ENCODE data around the gene CYP20A1.
"Not testable (repeated sequence)": the region's sequence is repeated elsewhere in the genome, so short reads cannot be mapped to it uniquely, and the experiment has no call there.

The CYP20A1 gene

GRCh38 chr2:203261326-203262159 lies 22.7 kb downstream of the CYP20A1 start:
- H3K4me3 ChIP-seq (ENCODE audit: low read depth, low read length), result no peak overlapping the region
- no peak for DNase-seq (ENCODE audit: low read depth)

- no peak for DNase-seq (ENCODE audit: low read depth)
- H3K4me3 ChIP-seq (ENCODE audit: low read depth, low read length), result no peak overlapping the region
Observed at GRCh38 chr2:203279288-203279687, 40.5 kb downstream of the CYP20A1 start.

DNA sequence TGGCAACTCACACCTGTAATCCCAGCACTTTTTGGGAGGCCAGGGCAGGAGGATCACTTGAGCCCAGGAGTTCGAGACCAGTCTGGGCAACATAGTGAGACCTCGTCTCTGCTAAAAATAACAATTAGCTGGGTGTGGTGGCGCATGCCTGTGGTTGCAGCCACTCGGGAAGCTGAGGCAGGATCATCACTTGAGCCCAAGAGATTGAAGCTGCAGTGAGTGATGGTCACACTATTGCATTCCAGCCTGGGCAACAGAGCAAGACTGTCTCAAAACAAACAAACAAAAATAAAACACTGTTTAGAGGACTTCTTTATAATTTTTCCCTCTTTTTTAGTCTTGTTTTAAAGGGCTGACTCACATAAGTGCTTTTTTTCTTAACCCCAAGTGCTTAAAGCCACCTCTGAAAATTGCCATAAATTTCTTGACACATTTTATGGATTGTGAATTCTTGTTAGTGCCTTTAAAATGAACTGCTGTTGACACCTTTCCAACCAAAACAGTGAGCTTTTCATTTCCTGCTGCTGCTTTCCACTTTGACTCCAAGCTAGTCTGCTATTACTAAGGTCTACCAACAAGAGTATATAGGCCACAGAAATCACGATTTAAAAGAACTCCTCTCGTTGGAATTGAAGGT lies 41.7 kb downstream of the CYP20A1 start:
- peak; percentile 42 for DNase-seq (ENCODE audit: low read depth)
- no peak overlapping the region for H3K4me3 ChIP-seq (ENCODE audit: low read depth, low read length)

DNA sequence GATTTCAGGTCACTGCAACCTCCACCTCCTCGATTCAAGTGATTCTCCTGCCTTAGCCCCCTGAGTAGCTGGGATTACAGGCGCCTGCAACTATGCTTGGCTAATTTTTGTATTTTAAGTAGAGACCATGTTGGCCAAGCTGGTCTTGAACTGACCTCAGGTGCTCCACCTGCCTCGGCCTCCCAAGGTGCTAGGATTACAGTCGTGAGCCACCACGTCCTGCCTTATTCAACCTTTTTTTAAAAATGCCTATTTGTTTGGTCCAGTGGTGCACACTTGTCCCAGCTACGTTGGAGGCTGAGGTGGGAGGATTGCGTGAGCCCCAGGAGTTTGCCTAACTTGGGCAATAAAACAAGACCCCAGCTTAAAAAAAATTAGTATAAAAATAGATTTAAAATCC lies 43.3 kb downstream of the CYP20A1 start:
- no peak overlapping the region for H3K4me3 ChIP-seq (ENCODE audit: low read depth, low read length)
- no peak for DNase-seq (ENCODE audit: low read depth)

DNA sequence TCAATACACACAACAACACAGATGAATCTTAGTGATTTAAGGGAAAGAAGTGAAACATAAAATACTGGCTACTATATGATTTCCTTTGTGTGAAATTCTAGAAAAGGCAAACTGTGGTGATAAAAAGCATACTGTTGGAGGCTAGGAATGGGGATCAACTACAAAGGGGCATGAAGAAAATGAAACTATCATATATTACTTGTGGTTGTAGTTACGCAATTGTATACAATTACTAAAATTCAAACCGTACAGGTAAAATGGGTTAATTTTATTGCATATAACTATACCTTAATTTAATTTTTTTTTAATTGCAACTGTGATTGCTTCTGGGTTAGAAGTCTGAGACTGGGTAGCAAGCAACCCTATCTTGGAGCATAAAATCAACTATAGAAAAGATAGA lies 47.7 kb downstream of the CYP20A1 start:
- H3K4me3 ChIP-seq (ENCODE audit: low read depth, low read length), result no peak overlapping the region
- no peak for DNase-seq (ENCODE audit: low read depth)

DNA sequence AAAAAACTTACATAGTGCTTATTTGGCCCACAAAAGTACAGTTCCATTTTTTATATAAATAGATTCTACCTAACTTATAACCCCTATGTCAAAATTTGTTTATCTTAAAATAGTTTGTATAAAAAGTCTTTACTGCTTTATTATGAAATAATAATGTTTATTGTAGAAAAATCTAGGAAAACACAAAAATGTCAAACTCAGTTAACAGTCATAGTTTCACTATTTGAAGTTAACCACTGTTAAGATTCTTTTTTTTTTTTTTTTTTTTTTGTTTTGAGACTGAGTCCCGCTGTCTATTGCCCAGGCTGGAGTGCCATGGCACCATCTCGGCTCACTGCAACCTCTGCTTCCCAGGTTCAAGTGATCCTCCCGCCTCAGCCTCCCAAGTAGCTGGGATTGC lies 62.8 kb downstream of the CYP20A1 start:
- no peak for DNase-seq (ENCODE audit: low read depth)
- no peak overlapping the region for H3K4me3 ChIP-seq (ENCODE audit: low read depth, low read length)

GRCh38 chr2:203302586-203302985 lies 63.8 kb downstream of the CYP20A1 start:
- not testable (repeated sequence) for DNase-seq (ENCODE audit: low read depth); H3K4me3 ChIP-seq (ENCODE audit: low read depth, low read length)

DNA sequence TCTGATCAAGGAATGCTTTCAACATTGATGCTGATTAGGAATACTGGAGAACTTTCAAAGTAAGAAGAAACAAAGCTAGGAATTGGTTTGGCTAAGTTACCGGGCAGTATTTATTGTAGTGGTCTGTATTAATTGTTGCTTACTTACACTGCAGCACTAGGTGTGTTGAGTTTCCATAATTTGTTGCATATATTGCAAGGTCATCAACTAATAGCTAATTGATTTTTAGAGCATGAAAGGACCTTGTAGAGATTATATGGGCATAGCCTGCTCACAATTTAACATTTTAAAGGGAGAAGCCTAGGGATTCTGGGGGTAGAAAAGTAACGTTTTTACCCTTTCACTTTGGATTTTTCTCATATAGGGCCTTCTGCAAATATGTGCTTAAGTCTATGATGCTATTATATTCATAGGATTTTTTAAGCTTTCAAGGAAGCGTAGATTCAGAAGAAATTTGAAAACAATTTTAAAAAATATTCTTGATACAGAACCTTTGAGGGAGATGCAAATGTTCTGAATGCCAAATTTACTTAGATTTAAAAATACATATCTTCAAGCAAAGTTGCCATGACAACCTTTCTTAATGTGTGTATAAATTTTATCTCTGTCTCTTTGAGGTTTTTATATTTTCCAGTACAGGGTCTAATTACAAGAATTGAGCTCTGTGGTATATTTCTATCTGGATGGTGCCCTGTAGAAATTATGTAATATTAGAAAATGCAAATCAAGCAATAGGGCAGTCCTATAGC lies 72.0 kb downstream of the CYP20A1 start:
- DNase-seq (ENCODE audit: low read depth), result no peak
- H3K4me3 ChIP-seq (ENCODE audit: low read depth, low read length), result no peak overlapping the region

GRCh38 chr2:203326356-203326755 lies 87.5 kb downstream of the CYP20A1 start:
- no peak overlapping the region for H3K4me3 ChIP-seq (ENCODE audit: low read depth, low read length)
- DNase-seq (ENCODE audit: low read depth), result no peak

GRCh38 chr2:203327582-203327900 lies 88.7 kb downstream of the CYP20A1 start:
- no peak for DNase-seq (ENCODE audit: low read depth)
- peak overlapping the region; percentile 92 for H3K4me3 ChIP-seq (ENCODE audit: low read depth, low read length)

- H3K4me3 ChIP-seq (ENCODE audit: low read depth, low read length), result peak within 1 kb of the TSS; percentile 92
- peak; percentile 28 for DNase-seq (ENCODE audit: low read depth)
Observed at GRCh38 chr2:203327901-203328759, 89.3 kb downstream of the CYP20A1 start, which contains the start of gene ABI2. ABI2 (plus strand) TSS chr2:203328394; CDS start chr2:203328515, 121 bp downstream.

DNA sequence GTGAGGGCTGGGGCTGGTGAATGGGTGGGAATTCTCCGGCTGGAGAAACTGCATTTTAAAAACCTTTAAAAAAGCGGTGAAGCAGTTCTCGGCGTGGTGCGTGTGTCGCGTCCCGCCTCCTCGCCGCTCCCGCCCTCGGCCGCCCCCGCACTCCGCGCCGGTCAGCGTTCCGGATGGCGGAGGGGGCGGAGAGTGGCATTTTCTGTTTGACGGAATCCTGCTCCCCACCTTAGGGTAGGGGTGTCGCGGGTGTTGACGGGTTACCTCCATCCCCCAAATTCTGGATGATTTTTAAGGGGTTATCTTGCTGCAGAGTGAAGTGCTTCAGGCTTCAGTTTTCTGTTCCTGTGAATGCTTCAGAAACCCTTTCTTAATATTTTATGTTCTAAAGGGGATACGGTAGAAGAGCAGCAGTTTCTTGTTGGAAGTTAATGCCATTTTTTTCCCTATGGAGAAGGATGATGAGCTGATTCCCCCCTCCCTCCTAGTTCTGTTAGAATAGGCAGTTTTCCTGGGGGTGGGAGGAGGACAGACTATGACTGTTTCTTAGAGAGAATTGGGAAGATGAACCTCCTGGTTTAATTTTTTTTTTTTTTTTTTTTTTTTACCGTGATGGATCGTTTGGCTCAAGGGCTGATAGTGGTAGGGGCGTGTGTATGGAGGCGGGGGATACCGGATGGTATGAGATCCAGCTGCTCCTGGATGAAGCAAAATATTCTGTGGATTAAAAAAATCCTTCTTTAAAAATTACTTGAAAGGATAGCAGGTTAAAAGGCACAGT lies 90.1 kb downstream of the CYP20A1 start:
- H3K4me3 ChIP-seq (ENCODE audit: low read depth, low read length), result peak overlapping the region; percentile 92
- DNase-seq (ENCODE audit: low read depth), result no peak

DNA sequence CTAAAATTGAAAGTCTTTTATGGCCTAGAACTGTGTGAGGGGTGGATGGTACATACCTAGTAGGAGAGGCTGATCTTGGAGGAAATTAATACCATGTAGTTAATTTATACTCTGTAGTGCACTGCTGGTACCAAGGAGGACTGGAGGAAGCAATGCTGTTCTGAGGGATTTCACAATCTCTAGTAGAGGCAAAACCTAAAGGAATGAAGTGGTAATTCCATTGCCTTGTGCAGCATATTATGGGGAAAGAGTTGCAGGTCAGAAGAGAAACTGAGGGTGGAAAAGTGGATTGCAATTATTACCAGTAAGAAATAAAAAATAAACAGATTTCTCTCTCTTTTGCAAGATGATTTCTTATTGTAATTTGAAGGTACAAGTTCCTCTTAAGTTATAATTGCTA lies 91.6 kb downstream of the CYP20A1 start:
- no peak overlapping the region for H3K4me3 ChIP-seq (ENCODE audit: low read depth, low read length)
- DNase-seq (ENCODE audit: low read depth), result peak; percentile 18

DNA sequence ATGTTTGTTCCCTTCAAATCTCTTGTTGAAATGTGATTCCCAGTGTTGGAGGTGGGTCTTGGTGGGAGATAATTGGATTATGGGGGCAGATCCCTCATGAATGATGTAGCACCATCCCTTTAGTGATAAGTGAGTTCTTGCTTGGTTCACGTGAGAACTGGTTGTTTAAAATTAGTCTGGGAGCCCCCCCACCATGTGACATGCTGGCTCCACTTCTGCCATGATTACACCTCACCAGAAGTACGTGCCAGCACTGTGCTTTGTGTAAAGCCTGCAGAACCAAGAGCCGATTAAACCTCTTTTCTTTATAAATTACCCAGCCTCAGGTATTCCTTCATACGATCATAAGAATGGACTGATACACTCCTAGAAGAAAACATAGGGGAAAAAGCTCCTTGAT lies 99.5 kb downstream of the CYP20A1 start:
- no peak for DNase-seq (ENCODE audit: low read depth)
- no peak overlapping the region for H3K4me3 ChIP-seq (ENCODE audit: low read depth, low read length)

DNA sequence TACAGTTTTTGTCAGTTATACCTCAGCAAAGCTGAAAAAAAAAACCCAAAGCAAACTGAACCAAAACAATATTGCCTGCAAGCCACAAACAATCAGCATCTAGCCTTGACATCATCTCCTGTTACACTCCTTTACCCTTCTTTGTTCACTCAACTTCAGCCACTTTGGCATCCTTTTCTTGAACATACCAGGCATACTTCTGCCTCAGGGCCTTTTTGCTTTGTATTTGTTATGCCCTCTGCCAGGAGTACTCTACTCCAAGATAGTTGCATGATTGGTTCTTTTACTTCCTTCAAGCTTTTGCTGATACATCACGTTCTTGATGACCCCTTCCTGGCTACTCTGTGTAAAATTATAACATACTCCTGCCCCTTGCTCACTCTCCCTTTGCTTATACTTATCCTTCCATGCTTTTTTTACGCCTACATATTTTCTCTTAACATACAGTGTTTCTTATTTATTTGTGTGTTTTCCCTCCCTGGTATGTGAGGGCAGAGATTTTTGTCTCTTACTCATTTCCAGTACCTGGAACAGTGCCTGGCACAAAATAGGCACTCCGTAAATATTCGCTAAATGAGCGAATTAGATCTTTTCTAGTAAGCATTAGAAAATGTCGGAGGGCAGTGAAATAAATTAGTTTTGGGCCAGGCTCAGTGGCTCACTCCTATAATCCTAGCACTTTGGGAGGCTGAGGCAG lies 102.1 kb downstream of the CYP20A1 start:
- no peak overlapping the region for H3K4me3 ChIP-seq (ENCODE audit: low read depth, low read length)
- peak; percentile 28 for DNase-seq (ENCODE audit: low read depth)

DNA sequence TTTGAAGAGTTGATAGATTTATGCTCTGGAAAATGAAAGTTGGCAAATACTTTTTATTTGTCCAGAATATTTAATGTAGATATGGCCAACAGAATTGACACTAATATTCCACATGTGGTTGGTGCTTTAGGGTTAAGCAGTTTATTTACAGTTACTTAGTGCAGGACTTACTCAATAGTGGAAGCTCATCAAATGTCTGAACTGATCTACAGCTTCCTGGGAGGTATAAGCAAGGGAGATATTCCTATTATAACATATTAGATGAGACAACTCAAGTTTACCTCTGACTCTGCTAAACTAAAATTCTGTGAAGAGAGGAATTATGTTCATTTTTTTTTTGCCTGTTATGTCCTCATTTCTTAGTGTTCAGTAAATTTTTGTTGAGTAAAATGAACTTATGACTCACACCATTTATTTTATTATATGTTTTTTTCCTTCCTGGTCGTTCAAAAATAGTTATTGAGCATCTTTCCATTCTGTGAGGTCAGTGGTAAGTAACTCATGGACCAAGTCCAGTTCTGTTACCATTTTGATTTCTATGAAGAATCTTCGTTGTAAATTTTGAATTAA lies 103.0 kb downstream of the CYP20A1 start:
- no peak overlapping the region for H3K4me3 ChIP-seq (ENCODE audit: low read depth, low read length)
- DNase-seq (ENCODE audit: low read depth), result no peak

- not testable (repeated sequence) for DNase-seq (ENCODE audit: low read depth); H3K4me3 ChIP-seq (ENCODE audit: low read depth, low read length)
Observed at GRCh38 chr2:203342374-203342773, 103.6 kb downstream of the CYP20A1 start.

DNA sequence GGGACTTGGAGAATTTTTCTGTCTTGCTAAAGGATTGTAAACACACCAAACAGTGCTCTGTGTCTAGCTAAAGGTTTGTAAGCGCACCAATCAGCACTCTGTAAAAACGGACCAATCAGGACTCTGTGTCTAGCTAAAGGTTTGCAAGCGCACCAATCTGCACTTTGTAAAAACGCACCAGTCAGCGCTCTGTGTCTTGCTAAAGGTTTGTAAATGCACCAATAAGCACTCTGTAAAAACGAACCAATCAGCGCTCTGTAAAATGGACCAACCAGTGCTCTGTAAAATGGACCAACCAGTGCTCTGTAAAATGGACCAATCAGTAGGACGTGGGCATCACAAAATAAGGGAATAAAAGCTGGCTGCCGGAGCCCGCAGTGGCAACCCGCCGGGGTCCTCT lies 105.8 kb downstream of the CYP20A1 start:
- no peak for DNase-seq (ENCODE audit: low read depth)
- H3K4me3 ChIP-seq (ENCODE audit: low read depth, low read length), result no peak overlapping the region

All from skeletal muscle cell (primary cell).